Pancreas (tissue), 10 donors: Measurements from ENCODE around the gene KCNQ1OT1. TPM values are rescaled to one million over a fixed set of nuclear protein-coding genes. Genes with fewer than 3 reads are reported as not detected.

ENCODE experiments used
- ATAC-seq, 4 donors: fragments of 200-7000 bp; cut with Tn5 transposase; one replicate each; pipeline versions ENCODE4 v1.8.0 to v1.9.1; 2020; ENCODE audit warnings: mild to moderate bottlenecking in 4 of 4, moderate library complexity in 4 of 4
- DNase-seq, 6 donors: peaks; one replicate each; pipeline ENCODE4 v3.0.0-alpha.2; 2020
- FAIRE-seq: peaks from 2 replicates; lab custom pipeline; 2012; peaks lifted over from hg19 to GRCh38; lab: Jason Lieb, UNC
- H3K27ac ChIP-seq, 4 donors: fragments of 200-600 bp; sonication (generic); 1 replicate in 3 of 4; 2 replicates in 1 of 4; pipeline versions ENCODE4 v1.5.0 to v1.8.0; 2020
- H3K27me3 ChIP-seq, 4 donors: fragments of 200-600 bp; one replicate each; pipeline ENCODE4 v1.8.0; 2021
- H3K36me3 ChIP-seq, 3 donors: fragments of 200-600 bp; sonication (generic) in 1 of 3; one replicate each; pipeline versions ENCODE4 v1.5.0 to v1.8.0; 2020 to 2021
- H3K4me1 ChIP-seq, 3 donors: fragments of 200-600 bp; one replicate each; pipeline ENCODE4 v1.8.0; 2021
- H3K4me3 ChIP-seq, 4 donors: fragments of 200-600 bp; sonication (generic) in 2 of 4; one replicate each; pipeline versions ENCODE4 v1.5.0 to v1.8.0; 2020 to 2021
- H3K9me3 ChIP-seq, 4 donors: fragments of 200-600 bp; one replicate each; pipeline ENCODE4 v1.8.0; 2021
- CTCF ChIP-seq, 4 donors: fragments of 200-600 bp; sonication (generic) in 3 of 4; IDR thresholded peaks; one replicate each; pipeline versions ENCODE4 v1.5.0 to v1.8.0; 2021; ENCODE audit warnings: antibody characterized with exemption in 4 of 4
- WGBS, 2 donors: extraction: QIAGEN DNeasy Blood & Tissue Kit; methylation state at CpG; one replicate each; pipeline ENCODE4 v1.1.7; 2013; 5-methylcytosine and 5-hydroxymethylcytosine counted together
- intact Hi-C, 3 donors: fragments of 100-400 bp; cut with DNase I; formaldehyde crosslinking; loops; one replicate each; pipeline versions ENCODE4 v1.11.1 to v1.14.2; 2022
- polyA plus RNA-seq, 2 donors: library from polyadenylated mRNA; stranded (reverse); fragments of 200-250 nt; gene quantifications; one replicate each; pipeline ENCODE4 v1.2.3, GENCODE V29; 2013
- total RNA-seq, 6 donors: library from RNA; stranded (reverse); fragmentation: NEBNext Ultra II Directional in 4 of 6; extraction: Animal tissue kit (Norgen Biotek cat#: 25700) in 4 of 6; gene quantifications; one replicate each; pipeline versions ENCODE4 v1.2.1 to v1.2.4, GENCODE V29; 2021 to 2023
- donor health status: healthy with polysubstance abuse.
- donor health status: DM: no; HTN: no; CAD: no; lungs with moderate emphysema.
- donor health status: DM: no; HTN: no; CAD: no.
- donor health status: control.
- donor health status: control.
- donor health status: Bipolar disorder and iron deficiency.
- donor health status: DM: yes; HTN: yes; CAD: no.
- donor health status: DM: no; HTN: no; CAD: no.
- donor health status: DM: no; HTN: no; CAD: no.
- donor health status: DM: yes; HTN: yes; CAD: no.

Gene KCNQ1OT1
- total and polyA plus RNA-seq, 8 donors = 0.31 to 1.9 (median 1.4) TPM

- Histone ChIP-seq H3K4me3 (no peak overlapping the region), H3K9me3 (no peaks in the 10 kb centered on the region), H3K27ac (no peak overlapping the region), H3K27me3 (no peaks in the 10 kb centered on the region), H3K4me1 (no peaks in the 10 kb centered on the region), H3K36me3 (no peaks in the 10 kb centered on the region)
- ATAC-seq (no peak), FAIRE-seq (no peak), DNase-seq (peak in 3 of 6 donors; percentile 18 to 37 (median 35))
- no peak for TF ChIP-seq CTCF (IDR thresholded peaks at IDR 0.05)
- intact Hi-C loops = no loop called here
- WGBS, 2 donors = 83 to 85% methylated on average over 24 of the region's 24 CpGs
Measured at GRCh38 chr11:2746401-2747247, 46.8 kb upstream of the KCNQ1OT1 start.

GRCh38 chr11:2745511-2745910 is 45.7 kb upstream of the KCNQ1OT1 start:
- no peak overlapping the region for H3K27ac ChIP-seq
- peak in 3 of 6 donors; percentile 3 to 44 (median 32) for DNase-seq
- no peak for ATAC-seq
- H3K4me1 ChIP-seq = no peaks in the 10 kb centered on the region
- TF ChIP-seq CTCF (IDR thresholded peaks at IDR 0.05) = no peak
- no peaks in the 10 kb centered on the region for H3K9me3 ChIP-seq
- FAIRE-seq = no peak
- intact Hi-C loops = no loop called here
- no peaks in the 10 kb centered on the region for H3K27me3 ChIP-seq
- H3K4me3 ChIP-seq = no peak overlapping the region
- 95 to 96% methylated on average over 14 of the region's 14 CpGs for WGBS, 2 donors
- H3K36me3 ChIP-seq = no peaks in the 10 kb centered on the region

- Histone ChIP-seq H3K27me3 (no peaks in the 10 kb centered on the region), H3K27ac (no peak overlapping the region), H3K36me3 (no peaks in the 10 kb centered on the region), H3K9me3 (no peaks in the 10 kb centered on the region), H3K4me3 (no peak overlapping the region), H3K4me1 (no peaks in the 10 kb centered on the region)
- ATAC-seq (no peak), FAIRE-seq (no peak), DNase-seq (peak in 3 of 6 donors; percentile 4 to 14 (median 13))
- TF ChIP-seq CTCF (IDR thresholded peaks at IDR 0.05) = no peak
- intact Hi-C loops = no loop called here
- 96% methylated on average over 9 of the region's 9 CpGs for WGBS, 2 donors
Measured at GRCh38 chr11:2744166-2744565, 44.4 kb upstream of the KCNQ1OT1 start.

GRCh38 chr11:2743427-2744110 is 43.8 kb upstream of the KCNQ1OT1 start:
- Histone ChIP-seq H3K27ac (no peak overlapping the region), H3K4me1 (no peaks in the 10 kb centered on the region), H3K27me3 (no peaks in the 10 kb centered on the region), H3K4me3 (no peak overlapping the region), H3K36me3 (no peaks in the 10 kb centered on the region), H3K9me3 (no peaks in the 10 kb centered on the region)
- intact Hi-C loops = no loop called here
- DNase-seq (peak in 3 of 6 donors; percentile 11 to 45 (median 35)), FAIRE-seq (no peak), ATAC-seq (no peak)
- WGBS, 2 donors = 95 to 98% methylated on average over 21 of the region's 21 CpGs
- no peak for TF ChIP-seq CTCF (IDR thresholded peaks at IDR 0.05)
